Esophagus mucosa (tissue), 1 donor: ENCODE results near the gene LPCAT1. TPM values are rescaled to one million over a fixed set of nuclear protein-coding genes. Genes with fewer than 3 reads are reported as not detected.

Experiments used
- ATAC-seq: fragments of 200-7000 bp; cut with Tn5 transposase; one replicate; pipeline ENCODE4 v1.9.1; 2020
- total RNA-seq: library from RNA; stranded (reverse); gene quantifications from one replicate; pipeline ENCODE4 v1.2.4, GENCODE V29; 2023
- donor health status: DM: yes; HTN: yes; CAD: no.

The LPCAT1 gene
- total RNA-seq, 1 donor from 2014 or later, result 15.0 TPM

DNA sequence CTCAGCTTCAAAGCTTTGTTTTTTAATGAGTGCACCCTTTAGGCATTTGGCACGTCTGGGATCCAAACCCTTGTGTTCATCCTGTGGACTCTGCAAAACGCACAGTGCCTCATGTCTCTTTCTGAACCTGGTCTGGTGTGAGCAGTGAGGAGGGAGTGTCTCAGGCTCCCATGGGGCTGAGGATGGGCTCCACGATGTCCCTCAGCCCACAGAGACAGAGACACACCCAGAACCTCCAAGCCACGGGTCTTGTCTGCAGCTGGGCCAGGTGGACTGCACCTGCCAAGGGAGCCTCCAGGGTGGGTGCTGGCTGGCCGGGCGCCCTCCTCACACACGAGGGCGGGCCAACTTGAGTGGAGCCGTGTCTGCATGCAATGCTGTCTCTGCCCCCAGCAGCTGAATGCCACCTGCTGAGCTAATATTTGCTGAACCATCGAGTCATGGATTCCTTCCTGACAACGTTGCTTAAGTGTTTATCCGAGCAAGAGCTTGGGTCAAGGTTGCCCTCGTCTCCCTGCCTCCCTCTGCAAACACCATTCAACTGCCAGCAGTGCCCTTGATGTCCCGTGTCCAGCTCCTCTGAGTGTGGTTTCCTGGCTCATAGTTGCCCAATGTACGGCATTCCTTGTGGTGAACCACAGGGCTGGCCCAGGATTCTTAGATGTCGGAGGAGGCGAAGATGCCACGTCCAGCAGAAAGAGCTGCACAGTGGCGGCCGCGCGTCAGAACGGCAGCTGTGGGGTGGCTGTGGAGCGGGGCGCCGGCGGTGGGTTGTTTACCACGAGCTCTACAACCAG is 31.4 kb upstream of the LPCAT1 start:
- ATAC-seq, result no peak

DNA sequence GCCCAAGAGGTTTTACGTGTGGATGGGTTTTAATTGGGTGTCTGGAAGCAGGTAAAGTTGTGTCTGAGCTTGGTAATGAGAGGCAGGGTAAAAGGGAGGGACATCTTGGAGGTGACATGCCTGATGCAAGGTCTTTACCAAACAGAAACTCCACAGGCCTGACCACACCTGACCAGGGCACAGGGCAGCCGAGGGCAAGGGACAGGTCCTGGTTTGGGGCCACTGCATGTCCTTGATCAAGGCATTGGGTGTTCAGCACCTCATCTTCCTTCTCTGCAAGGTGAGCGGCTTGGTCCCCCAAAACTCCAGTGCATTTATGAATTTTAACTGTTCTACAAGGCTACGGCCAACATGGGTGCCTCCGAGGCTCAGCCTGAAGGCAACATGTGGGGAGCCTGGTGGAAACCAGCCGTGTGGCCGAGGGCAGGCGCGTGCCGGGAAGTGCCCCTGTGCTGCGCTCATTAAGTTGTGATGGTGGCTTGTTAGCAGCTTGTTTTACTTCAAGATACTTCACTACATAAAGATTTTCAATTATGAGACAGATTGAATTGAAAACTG is 30.7 kb upstream of the LPCAT1 start:
- ATAC-seq, result no peak

DNA sequence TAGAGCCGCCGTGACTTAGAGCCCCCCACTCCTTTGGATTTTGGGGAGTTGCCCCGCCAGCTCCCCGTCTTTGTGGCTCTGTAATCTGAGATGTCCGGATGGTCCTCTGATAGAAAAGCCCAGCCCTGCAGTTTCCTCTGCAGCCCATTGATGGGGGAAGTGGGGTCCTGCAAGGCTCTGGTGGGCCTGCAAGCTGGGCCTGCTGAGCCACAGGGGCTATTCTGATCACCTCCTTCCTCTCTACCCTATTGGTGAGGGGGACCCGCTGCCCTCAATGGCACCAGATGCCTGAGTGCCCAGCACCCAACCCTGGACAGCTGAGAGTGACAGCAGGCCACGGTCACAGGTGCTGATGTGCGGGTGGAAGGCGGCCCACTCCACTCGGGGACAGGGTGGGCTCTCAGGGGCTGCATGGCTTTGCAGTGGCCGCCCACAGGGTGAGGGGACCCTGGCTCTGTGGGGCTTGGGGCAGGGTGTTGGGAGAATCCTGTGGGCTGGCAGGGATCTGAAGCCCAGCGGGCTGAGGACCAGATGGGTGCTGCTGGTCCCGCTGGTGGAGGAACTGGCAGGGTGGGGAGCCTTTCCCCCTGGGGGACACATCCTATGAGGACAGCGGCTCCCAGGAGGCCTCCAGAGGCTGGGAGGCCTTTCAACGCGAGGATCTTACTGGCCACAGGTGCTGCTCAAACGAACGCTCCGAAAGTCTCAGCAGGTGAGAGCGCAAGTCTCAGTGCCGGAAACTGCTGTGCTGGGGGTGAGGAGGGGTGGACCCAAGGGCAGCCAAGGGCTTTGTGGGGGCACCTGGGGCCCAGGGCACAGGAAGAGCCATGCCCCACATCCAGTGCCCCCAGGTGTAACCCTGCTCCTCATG is 30.0 kb upstream of the LPCAT1 start:
- peak; percentile 6 for ATAC-seq

DNA sequence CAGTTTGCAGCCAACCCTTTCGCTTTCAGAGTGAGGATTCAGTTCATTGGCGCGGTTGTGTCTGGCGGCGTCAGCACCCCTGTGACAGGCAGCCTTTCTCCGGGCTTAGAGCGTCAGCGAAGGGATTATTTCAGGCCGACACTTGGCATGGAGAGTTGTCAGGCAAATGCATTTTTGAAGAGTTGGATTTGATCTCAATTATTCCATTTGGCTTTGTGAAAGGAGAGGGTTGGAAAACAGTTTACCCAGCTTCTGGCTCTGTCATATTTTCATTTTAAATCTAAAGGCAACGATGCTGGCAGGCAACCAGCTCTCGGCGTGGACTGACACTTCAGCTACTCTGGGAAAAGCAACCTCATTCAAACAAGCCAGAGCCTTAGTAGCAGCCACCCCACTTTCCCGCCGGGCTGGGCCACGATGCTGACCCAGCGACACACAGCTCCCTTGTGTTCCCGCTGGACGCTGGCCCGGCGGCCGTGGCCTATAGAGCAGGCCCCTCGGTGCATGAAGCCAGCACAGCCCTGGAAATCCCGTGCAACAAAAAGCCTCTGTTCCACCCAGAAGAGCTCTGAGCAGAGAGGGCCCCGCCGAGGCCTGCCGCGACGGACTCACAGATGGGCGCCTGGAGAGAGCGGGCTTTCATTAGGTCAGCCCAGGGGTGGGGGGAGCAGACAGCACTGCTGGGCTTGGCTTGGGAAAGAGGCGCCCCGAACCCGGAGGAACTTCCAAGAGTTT is 28.9 kb upstream of the LPCAT1 start:
- ATAC-seq, result no peak

DNA sequence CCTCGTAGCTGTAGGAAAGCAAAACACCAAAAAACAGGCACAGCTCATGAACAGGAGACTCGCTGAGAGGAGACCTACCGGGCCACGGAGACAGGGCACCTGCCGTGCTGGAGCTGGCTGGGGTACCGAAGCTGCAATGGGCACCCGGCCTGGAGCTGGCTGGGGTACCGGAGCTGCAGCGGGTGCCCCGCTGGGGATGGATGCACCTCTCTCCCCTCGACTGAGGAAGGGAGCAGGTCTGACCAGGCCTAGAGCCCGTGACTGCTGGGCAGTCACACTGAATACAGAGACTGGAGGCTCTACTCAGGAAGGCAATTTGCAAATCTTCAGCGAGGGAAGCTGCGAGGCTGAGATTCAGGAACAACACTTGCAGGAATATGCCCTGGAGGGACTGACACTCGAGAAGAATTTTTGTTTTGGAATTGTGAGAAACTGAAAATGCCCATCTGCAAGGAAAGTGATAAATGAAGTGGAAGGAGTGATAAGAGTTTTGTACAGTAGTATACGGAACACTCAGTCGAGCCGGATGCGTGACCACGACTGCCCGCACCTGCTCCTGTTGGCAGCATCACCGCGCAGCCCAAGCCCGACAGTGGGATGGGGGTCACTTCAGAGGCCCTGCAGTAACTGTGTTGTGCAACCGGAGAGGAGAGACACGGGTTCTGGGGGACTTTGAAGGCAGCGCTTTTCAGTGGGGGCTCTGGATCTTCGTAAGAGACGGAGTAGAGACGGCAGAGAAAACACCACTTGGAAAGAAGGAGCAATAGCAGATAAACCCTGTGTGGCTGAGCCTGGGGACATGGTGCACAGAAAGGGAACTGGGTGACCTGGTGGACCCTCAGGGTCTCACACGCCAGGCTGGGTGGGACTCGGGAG is 27.9 kb upstream of the LPCAT1 start:
- no peak for ATAC-seq

DNA sequence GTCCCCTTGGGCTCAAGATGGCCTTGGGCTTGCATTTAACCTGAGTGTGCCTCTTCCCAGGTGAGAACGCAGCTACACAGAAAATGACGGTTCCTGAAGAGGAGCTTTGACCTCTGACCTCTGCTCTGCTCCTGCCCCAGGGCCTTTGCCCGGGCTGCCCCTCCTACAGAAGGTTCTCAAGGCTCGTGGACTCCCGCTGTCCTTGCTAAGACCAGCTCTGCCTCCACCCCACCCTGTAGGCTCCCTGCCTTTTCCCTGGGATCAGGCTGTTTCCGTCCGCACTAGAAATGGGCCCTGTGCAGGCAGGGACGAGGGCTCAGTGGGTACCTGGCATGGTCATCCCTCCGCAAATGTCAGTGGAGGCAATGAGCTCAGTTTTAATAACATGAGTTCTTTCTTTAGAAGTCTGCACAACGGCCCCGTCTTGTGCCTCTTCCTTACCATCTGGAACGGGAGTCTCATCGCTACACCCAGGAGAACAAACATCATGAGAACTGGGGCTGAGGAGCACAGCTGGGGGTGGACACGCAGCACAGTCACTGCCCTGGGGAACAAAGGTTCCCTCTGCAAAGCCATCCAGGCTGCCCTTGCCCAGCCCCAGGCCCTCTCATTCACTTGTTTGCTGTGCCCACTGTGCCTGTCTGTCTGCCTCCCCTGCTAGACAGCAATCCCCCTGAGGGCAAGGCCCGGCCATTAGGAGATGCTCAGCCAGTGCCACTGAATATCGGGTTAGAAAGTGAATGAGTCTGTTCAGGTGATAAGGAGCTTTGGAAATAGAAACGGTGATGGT is 26.7 kb upstream of the LPCAT1 start:
- ATAC-seq, result no peak

DNA sequence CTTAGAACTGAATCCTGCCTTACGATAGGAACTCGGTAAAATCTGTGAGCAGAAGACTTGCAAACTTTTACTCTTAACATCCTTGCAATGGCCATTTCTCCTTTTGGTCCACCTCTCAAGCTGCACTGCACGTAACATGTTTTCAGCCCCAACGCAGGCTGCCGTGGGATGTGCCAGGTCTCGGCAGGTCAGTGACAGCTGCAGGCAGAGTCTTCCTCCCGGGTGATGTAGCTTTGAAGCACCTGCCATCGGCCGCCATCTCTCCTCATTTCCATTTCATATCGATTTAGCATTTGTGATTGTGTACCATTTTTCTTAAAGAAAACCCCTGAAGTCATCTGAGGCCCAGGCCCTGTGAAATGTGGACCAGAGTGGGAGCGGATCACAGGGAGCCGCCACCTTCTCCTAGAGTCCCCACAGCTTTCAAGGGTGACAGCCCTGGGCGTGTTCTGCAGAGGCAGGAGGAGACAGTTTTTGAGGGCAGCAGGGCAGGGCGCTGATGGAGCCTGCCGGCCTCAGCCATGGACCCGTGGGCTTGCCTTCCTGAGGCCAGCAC is 25.8 kb upstream of the LPCAT1 start:
- no peak for ATAC-seq

DNA sequence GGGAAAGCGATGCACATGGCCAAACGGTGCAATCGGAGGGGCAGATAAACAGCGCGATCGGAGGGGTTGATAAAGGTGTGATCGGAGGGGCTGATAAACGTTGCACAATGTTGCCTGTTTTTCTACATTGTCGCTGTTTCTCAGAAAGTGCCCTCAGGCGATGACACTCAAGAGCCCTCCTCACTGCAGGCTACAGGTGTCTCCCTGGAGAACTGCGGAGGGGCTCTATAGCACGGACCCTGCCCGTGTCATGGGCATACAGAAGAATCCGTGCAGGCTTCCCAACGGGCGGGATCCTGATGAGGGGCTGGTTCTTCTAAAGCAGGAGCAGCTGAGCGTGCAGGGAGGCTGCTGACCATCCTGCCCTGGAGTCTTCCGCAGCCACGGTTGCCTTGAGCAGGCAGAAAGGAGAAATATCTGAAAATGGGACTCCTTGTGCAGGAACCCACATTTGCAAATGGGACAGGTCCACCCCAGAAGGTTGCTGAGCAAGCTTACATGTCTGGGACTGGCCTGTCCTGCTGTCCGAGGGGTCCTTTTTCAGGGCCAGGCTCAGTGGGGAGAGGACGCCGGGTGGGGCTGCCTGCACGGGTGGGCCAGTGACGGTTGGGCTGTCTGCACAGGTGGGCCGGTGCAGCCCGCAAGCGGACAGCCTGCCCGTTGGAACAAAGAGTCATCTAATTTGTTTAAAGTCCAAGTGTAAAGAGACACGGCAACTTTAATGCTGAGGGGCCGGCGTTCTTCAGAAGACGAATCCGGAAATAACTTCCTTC is 25.1 kb upstream of the LPCAT1 start:
- ATAC-seq, result no peak

DNA sequence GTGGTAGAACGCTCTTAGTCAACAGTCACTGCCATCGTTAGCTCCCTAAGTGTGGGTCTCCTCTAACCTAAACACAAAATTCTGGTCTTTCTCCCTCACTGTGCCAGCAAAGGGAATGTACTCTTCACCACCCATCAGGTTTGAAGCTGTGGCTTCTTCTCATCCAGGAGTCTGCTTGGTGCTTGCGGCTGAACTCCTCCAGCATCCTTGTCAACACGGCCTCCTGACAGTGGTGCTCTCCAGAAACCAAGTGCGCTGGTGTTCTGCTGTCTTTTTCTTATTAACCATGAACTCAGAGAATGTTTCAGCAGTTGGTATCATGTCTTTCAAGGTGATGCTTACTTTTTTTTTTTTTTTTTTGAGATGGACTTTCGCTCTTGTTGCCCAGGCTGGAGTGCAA is 23.9 kb upstream of the LPCAT1 start:
- no peak for ATAC-seq

DNA sequence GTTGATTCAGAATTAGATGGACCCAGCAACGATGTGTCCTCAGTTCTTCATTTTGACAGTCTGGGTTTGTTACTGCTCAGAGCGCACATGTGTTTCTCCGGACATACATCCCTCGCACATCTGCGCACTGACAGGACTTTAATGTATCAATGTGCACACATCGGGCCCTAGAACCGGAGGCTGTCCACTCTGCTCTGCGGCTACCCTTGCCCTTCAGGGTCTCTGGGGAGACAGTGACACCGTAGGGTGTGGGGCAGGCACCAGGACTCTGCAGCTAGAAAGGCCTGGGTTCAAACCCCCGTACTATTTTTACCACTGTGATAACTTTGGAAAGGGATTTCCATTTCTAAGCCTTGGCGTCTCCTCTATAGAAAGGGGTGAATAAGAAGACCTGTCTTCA is 23.5 kb upstream of the LPCAT1 start:
- ATAC-seq, result no peak

DNA sequence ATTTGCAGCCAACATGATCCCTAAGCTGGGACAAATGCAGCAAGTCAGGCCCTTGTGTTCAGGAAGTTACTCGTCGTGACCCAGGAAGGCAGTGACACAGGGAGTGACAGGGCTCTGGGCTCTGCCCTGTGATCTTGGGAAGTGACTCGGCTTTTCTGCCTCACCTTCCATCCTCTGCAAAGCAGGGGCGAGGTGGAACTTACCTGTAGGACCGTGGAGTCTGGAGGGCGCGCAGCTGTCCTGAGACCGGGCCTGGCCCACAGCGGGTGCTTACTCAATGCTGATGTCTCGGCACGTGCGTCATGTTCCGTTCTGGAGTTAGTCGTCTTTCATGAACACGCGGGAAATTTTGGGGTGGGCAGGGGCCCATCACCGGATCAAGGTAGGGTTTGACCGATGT is 22.8 kb upstream of the LPCAT1 start:
- no peak for ATAC-seq

DNA sequence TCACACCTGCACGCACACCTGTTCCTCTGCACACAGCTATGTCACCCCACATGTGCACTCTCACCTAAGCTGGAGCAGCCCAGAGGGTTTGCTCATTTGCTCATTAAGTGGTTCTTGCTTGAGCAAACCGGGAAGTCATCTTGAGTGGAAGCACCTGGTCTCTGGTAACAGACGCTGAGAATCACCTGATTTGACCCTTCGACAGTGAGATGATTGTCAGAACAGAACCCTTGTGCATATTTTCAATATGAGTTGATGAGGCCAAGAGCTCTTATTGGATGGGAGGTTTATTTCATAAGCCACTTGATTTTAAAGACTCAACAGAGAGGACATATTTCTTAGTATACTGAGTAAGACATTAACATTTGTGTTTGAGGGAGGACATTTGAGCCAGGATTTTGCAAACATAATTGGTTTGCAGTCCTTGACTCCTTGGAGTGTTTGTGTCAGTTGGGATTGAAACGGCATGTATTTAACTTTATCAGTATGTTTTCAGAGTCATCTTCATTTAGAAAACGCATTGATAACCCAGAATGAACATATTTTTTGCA is 22.1 kb upstream of the LPCAT1 start:
- ATAC-seq, result no peak

DNA sequence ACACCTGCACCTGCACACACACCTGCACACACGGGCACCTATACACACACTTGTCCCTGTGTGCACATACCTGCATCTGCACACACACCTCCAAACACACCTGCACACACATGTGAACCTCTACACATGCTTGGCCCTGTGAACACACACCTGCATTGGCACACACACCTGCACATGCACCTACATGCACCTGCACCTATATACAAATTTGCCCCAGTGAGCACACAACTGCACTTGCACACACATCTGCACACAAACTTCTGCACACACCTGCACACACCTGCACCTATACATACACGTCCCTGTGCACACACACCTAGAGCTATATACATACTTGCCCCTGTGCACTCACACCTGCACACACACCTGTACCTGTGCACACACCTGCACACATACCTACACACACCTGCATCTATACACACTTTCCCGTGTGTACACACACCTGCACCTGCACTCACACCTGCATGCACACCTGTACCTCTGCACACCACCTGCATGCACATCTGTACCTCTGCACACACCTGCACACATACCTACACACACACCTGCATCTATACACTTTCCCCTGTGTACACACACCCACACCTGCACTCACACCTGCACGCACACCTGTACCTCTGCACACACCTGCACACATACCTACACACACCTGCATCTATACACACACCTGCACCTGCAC is 21.5 kb upstream of the LPCAT1 start:
- ATAC-seq, result no peak

DNA sequence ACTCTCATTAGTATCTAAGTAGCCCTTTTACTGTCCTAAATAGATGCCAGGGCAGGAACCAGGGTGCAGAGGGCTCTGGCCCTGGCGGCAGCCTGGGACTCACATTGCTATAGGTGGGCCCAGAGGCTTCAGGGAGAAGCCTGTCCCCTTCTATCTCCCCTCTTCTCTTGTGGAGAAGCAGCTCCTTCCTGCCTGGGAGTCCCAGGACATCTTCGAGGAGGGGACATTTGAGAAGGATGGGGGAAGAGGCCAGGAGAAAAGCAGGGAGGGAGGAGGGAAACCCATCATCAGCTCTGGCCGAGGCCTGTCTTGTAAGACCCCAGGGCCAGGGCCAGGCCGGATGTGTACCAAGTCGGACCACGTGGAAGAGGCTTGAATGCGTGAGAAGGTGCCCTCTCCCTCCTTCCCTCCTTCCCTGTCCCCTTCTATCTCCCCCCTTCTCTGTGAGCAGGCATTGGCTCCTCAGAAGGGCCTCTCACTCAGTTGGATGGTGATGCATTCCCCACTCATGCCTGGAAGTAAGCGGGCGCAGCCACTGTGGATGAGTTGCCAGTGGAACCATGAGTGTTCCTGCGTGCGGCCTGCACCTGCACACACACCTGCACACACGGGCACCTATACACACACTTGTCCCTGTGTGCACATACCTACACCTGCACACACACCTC is 20.7 kb upstream of the LPCAT1 start:
- no peak for ATAC-seq

DNA sequence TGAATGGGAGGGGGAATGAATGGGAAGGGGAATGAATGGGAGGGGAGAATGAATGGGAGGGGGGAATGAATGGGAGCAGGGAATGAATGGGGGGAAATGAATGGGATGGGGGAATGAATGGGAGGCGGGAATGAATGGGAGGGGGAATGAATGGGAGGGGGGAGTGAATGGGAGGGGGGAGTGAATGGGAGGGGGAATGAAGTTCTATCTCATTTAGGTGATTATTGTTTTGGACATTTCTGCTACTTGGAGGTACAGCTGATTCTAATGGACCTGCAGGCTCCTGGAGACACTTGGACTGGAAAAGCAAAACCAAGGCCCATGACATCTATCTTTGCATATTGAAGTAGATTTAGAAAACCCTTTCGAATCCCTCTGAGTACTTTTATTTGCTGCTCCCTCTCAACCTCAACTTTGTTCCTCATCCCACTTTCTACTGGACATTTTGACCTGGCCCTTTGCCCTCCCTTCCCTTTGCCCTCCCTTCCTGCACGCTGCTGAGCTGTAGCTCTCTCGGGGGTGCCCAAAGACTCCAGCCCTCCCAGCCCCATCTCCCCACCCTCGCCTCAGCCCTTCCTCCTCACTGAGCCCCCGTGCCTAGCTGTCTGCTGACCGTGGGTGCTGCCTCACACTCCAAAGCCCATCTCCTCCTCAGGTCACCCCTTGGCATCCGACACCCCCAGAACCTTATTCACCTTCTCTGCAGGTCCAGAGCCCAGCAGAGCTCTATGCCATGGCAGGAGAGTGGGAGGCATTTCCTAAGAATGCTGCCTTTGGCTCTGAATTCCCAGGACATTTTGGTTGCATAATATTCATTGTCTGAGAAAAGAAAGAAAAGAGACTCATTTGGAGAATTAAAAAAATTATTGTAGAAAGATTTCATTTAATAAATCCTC is 19.9 kb upstream of the LPCAT1 start:
- no peak for ATAC-seq

DNA sequence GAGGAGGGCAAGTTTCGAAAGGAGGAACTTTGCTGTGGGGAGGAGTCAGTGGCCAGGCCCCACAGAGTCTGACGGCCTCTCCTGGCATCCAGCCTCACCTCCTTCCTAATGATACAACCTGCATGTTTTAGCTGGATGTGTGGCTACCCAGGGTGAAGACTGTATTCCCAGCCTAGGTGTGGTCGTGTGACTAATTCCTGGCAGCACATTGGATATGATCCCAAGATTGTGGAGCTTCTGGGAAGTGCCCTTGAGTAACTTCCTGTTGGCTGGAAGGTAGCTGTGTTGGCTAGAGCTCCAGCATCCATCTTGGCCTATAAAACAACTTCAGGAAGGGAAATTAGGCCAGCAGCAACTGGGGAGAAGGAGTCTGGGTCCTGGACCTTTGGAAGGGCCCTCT is 19.0 kb upstream of the LPCAT1 start:
- ATAC-seq, result peak; percentile 90

DNA sequence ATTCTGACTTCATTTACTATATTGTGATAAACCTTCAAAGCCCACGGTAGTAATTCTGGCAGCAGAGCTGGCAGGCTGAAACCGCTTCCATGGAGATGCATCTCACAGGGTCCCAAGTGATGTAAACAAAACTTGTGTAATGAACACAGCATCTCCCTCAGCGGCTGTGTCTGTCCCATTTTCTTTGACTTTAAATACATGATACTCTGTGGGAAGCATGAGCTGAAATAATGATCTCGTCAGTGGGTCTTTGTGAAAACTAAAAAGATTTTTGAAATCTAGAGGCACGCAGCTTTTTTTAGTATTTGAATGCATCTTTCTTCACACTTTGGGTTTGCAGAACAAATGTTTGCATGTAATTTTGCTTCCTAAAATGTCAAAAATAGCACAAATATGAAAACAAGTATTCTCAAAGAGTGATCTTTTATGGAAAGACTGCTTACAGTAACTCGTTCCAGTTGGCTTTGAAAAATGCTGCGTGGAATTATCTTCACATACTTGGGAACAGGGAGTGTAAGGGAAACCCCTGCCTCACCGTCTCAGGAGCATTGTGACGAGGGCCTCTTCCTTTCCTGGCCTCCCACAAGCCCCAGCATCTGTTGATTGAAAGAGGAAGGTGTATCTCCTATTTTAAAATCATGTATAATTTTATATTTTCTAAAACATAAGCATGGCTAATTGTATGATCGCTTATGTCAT is 18.1 kb upstream of the LPCAT1 start:
- ATAC-seq, result no peak
